Keratinocyte (primary cell): ENCODE measurements around the gene APP. TPM values are rescaled to one million over a fixed set of nuclear protein-coding genes. Genes with fewer than 3 reads are reported as not detected.

Source experiments
- DNase-seq: peaks from one replicate; pipeline ENCODE4 v3.0.0-alpha.2; 2011; ENCODE audit warnings: low read depth, missing footprints, low spot score
- FAIRE-seq: peaks from 2 replicates; lab custom pipeline; 2011; peaks lifted over from hg19 to GRCh38; lab: Jason Lieb, UNC
- H2AFZ ChIP-seq: 2 replicates; pipeline ENCODE4 v1.6.0; 2012; ENCODE audit warnings: low read length, control low read depth, inconsistent platforms; ENCODE audit not compliant: control insufficient read depth
- H3K27ac ChIP-seq: 2 replicates; pipeline ENCODE4 v1.5.1; 2011; ENCODE audit warnings: low read length; ENCODE audit not compliant: control insufficient read depth, insufficient read depth
- H3K27me3 ChIP-seq: 3 replicates; pipeline ENCODE4 v1.6.0; 2011; ENCODE audit warnings: low read length; ENCODE audit not compliant: control insufficient read depth, insufficient read depth; ENCODE audit errors: extremely low read depth
- H3K36me3 ChIP-seq, 2 experiments: 2 replicates in 1 of 2; 3 replicates in 1 of 2; pipeline ENCODE4 v1.5.1; 2011; ENCODE audit warnings: low read length in 2 of 2, mild to moderate bottlenecking in 1 of 2; ENCODE audit not compliant: control insufficient read depth in 2 of 2, insufficient read depth in 2 of 2; ENCODE audit errors: extremely low read depth in 1 of 2
- H3K4me1 ChIP-seq: 3 replicates; pipeline ENCODE4 v1.5.1; 2011; ENCODE audit warnings: low read length; ENCODE audit not compliant: control insufficient read depth, insufficient read depth; ENCODE audit errors: extremely low read depth
- H3K4me2 ChIP-seq: 3 replicates; pipeline ENCODE4 v1.6.0; 2011; ENCODE audit warnings: low read depth, low read length; ENCODE audit not compliant: control insufficient read depth, insufficient read depth; ENCODE audit errors: extremely low read depth
- H3K4me3 ChIP-seq, 3 experiments: fragments of 200-600 bp in 1 of 3; sonication (generic) in 1 of 3; 2 replicates in 2 of 3; 3 replicates in 1 of 3; pipeline ENCODE4 v1.5.1; 2011 to 2016; ENCODE audit warnings: low read length in 3 of 3, mild to moderate bottlenecking in 3 of 3, control low read depth in 2 of 3, inconsistent platforms in 1 of 3, low read depth in 1 of 3, mixed read lengths in 1 of 3, mixed run types in 1 of 3, moderate library complexity in 1 of 3; ENCODE audit not compliant: control insufficient read depth in 2 of 3, insufficient read depth in 2 of 3; ENCODE audit errors: extremely low read depth in 1 of 3
- H3K79me2 ChIP-seq: 2 replicates; pipeline ENCODE4 v1.6.0; 2012; ENCODE audit warnings: low read length; ENCODE audit not compliant: control insufficient read depth, insufficient read depth
- H3K9ac ChIP-seq: 3 replicates; pipeline ENCODE4 v1.6.0; 2011; ENCODE audit warnings: low read length; ENCODE audit not compliant: control insufficient read depth, insufficient read depth; ENCODE audit errors: extremely low read depth
- H3K9me1 ChIP-seq: 3 replicates; pipeline ENCODE4 v1.6.0; 2011; ENCODE audit warnings: low read length; ENCODE audit not compliant: control insufficient read depth, insufficient read depth; ENCODE audit errors: extremely low read depth
- H3K9me3 ChIP-seq: 2 replicates; pipeline ENCODE4 v1.5.1; 2012; ENCODE audit warnings: low read depth, low read length; ENCODE audit not compliant: control insufficient read depth
- H4K20me1 ChIP-seq: 3 replicates; pipeline ENCODE4 v1.6.0; 2011; ENCODE audit warnings: low read length; ENCODE audit not compliant: control insufficient read depth, insufficient read depth; ENCODE audit errors: extremely low read depth
- EZH2 ChIP-seq: IDR thresholded peaks from one replicate; pipeline ENCODE4 v1.6.1; 2012; ENCODE audit warnings: inconsistent platforms, mild to moderate bottlenecking, low read length, moderate library complexity
- dilution Hi-C: fragments of 300-500 bp; cut with MboI; formaldehyde crosslinking; loops from one replicate; pipeline ENCODE4 v1.7.0; 2020; ENCODE audit warnings: low sequenced_read_pairs; ENCODE audit not compliant: extremely low pct_ligation_motif_present
- polyA plus RNA-seq, 5 experiments: library from polyadenylated mRNA; depleted of rRNA in 3 of 5; stranded (reverse) in 3 of 5; stranded (forward) in 1 of 5; unstranded in 1 of 5; fragments of >200 nt; gene quantifications; 1 replicate in 1 of 5; 2 replicates in 3 of 5; 3 replicates in 1 of 5; pipeline versions ENCODE4 v1.2.1 to v1.2.3, GENCODE V29; 2011 to 2012; ENCODE audit warnings: missing spikeins in 2 of 5, low read depth in 1 of 5, low replicate concordance in 1 of 5
- TF ChIP-seq, protein P1 (sequence below), 3 experiments: IDR thresholded peaks in 1 of 3; conservative IDR thresholded peaks in 1 of 3; optimal IDR thresholded peaks in 1 of 3; 2 replicates in 2 of 3; 3 replicates in 1 of 3; pipeline versions ENCODE3 to v1.5.1; 2011; ENCODE audit warnings: low read length in 3 of 3, mild to moderate bottlenecking in 3 of 3, moderate library complexity in 2 of 3, control low read depth in 1 of 3, inconsistent platforms in 1 of 3; ENCODE audit not compliant: insufficient read depth in 2 of 3; ENCODE audit errors: extremely low read depth in 1 of 3

The APP gene
- polyA plus RNA-seq, 1 donor (not counting 4 experiments of a cell fraction or from before 2014, with no cell fraction given): 1,015 TPM

DNA sequence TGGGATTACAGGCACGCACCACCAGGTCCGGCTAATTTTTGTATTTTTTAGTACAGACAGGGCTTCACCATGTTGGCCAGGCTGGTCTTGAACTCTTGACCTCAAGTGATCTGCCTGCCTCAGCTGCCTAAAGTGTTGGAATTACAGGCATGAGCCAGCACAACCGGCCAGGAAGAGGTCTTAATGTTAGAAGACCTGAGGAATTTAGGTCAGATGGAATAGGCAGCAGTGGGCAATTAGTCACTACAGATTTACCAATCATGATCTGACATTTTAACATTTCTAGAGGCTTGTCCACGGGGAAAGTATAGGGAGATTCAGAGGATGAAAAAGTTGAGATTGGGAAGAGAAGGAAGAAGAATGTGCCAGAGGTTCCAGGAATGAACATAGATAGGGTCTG is 8.9 kb upstream of the APP start:
- Histone ChIP-seq H3K36me3 (no peaks in the 10 kb centered on the region), H3K4me2 (no peak overlapping the region), H3K9me3 (peaks cover 3% of the 10 kb centered on the region), H3K4me3 (no peak overlapping the region), H3K9me1 (no peaks in the 10 kb centered on the region), H3K9ac (no peak overlapping the region), H3K27me3 (no peaks in the 10 kb centered on the region), H3K27ac (no peak overlapping the region), H2AFZ (no peak overlapping the region), H4K20me1 (no peaks in the 10 kb centered on the region), H3K4me1 (peaks cover 7% of the 10 kb centered on the region), H3K79me2 (no peaks in the 10 kb centered on the region)
- no peak for TF ChIP-seq EZH2
- TF ChIP-seq, protein P1, sequence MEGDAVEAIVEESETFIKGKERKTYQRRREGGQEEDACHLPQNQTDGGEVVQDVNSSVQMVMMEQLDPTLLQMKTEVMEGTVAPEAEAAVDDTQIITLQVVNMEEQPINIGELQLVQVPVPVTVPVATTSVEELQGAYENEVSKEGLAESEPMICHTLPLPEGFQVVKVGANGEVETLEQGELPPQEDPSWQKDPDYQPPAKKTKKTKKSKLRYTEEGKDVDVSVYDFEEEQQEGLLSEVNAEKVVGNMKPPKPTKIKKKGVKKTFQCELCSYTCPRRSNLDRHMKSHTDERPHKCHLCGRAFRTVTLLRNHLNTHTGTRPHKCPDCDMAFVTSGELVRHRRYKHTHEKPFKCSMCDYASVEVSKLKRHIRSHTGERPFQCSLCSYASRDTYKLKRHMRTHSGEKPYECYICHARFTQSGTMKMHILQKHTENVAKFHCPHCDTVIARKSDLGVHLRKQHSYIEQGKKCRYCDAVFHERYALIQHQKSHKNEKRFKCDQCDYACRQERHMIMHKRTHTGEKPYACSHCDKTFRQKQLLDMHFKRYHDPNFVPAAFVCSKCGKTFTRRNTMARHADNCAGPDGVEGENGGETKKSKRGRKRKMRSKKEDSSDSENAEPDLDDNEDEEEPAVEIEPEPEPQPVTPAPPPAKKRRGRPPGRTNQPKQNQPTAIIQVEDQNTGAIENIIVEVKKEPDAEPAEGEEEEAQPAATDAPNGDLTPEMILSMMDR (optimal IDR thresholded peaks at IDR 0.05 in 1 of 3, IDR thresholded peaks at IDR 0.05 in 1 of 3, conservative IDR thresholded peaks at IDR 0.05 in 1 of 3; ENCODE audit: extremely low read depth in 1 of 3, insufficient read depth in 2 of 3, low read length in 3 of 3): no peak
- FAIRE-seq (no peak), DNase-seq (no peak)
- dilution Hi-C loops: no loop called here

GRCh38 chr21:26177746-26178426 is 7.3 kb upstream of the APP start:
- no peak overlapping the region for H3K9ac ChIP-seq
- no peaks in the 10 kb centered on the region for H3K79me2 ChIP-seq
- FAIRE-seq: peak; percentile 32
- no peaks in the 10 kb centered on the region for H3K27me3 ChIP-seq
- H3K9me1 ChIP-seq: no peaks in the 10 kb centered on the region
- no peak overlapping the region for H3K27ac ChIP-seq
- dilution Hi-C loops: no loop called here
- no peaks in the 10 kb centered on the region for H4K20me1 ChIP-seq
- H3K4me3 ChIP-seq: no peak overlapping the region
- H3K36me3 ChIP-seq: no peaks in the 10 kb centered on the region
- no peak overlapping the region for H2AFZ ChIP-seq
- no peaks in the 10 kb centered on the region for H3K9me3 ChIP-seq
- TF ChIP-seq, protein P1 (optimal IDR thresholded peaks at IDR 0.05 in 1 of 3, IDR thresholded peaks at IDR 0.05 in 1 of 3, conservative IDR thresholded peaks at IDR 0.05 in 1 of 3; ENCODE audit: extremely low read depth in 1 of 3, insufficient read depth in 2 of 3, low read length in 3 of 3): no peak
- no peak for TF ChIP-seq EZH2
- DNase-seq: no peak
- H3K4me1 ChIP-seq: peaks cover 7% of the 10 kb centered on the region
- H3K4me2 ChIP-seq: no peak overlapping the region
